ENCODE results near the gene CFAP46.

DNA sequence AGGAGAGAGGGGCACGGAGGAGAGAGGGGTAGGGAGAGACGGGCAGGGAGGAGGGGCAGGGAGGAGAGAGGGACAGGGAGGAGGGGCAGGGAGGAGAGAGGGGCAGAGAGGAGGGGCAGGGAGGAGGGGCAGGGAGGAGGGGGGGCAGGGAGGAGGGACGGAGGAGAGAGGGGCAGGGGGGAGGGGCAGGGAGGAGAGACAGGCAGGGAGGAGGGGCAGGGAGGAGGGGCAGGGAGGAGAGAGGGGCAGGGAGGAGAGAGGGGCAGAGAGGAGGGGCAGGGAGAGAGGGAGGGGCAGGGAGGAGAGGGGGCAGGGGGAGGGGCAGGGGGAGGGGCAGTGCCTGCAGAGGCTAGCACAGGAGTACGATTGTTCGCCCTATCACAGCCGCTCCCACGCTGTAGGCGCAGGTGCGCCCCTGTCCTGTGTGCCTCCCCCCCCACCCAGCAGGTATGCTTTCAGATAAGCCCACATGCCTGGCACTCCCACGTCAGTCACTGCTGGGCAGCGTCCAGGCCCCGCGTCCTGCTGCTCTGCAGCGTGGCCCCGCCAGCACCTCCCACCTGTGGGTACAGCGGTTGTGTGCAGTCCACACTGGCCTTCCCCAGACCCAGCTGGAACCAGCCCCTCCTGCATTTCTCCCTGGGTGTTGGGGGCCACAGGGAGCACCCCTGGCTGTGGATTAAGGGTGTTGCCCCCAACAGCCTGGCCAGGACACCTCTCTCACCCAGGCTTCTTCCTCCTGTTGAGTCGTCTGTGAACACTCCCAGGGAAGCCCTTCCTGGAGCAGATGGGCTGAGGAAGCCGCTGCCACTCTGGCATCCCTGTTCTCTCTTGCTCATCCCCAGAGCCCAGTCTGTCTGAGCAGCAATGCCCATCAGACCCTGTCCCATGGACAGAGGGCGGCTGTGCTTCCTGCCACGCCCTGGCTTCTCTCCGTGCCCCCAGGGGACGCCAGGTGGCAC is 167.2 kb downstream of the CFAP46 start:
- TF ChIP-seq EZH2phosphoT487 (IDR thresholded peaks at IDR 0.05; ENCODE audit: unreplicated experiment), result no peak
- no peak for TF ChIP-seq CTCF (conservative IDR thresholded peaks at IDR 0.05; ENCODE audit: low read depth in 2 of 2)
